T-cell (primary cell): ENCODE results near the gene PAH. TPM values are rescaled to one million over a fixed set of nuclear protein-coding genes. Genes with fewer than 3 reads are reported as not detected.

Source experiments
- ATAC-seq, 4 experiments: fragments of 200-7000 bp in 3 of 4; fragments of 150-1000 bp in 1 of 4; cut with Tn5 transposase; replicated peaks in 1 of 4; 1 replicate in 3 of 4; 2 replicates in 1 of 4; pipeline ENCODE4 v1.10.0; 2021; ENCODE audit warnings: moderate library complexity in 3 of 4, mild to moderate bottlenecking in 2 of 4, moderate number of reproducible peaks in 1 of 4
- CTCF ChIA-PET, 2 donors: fragments of 300-600 bp; sonication (Branson Sonifier 250); formaldehyde crosslinking; loops; one replicate each; lab custom pipeline; 2022; ENCODE audit warnings: antibody characterized with exemption in 2 of 2; lab: Charles Lee
- POLR2A ChIA-PET, 2 donors: fragments of 300-600 bp; sonication (Branson Sonifier 250); formaldehyde crosslinking; loops; one replicate each; lab custom pipeline; 2022; ENCODE audit warnings: antibody characterized with exemption in 2 of 2; lab: Charles Lee
- DNase-seq, 35 experiments: peaks; one replicate each; pipeline versions ENCODE4 v3.0.0 to v3.0.0-alpha.2; 2013 to 2023
- H3K27ac ChIP-seq: one replicate; pipeline ENCODE4 v1.5.1; 2013; ENCODE audit warnings: low read length
- H3K27me3 ChIP-seq, 2 experiments: replicated peaks in 1 of 2; 1 replicate in 1 of 2; 2 replicates in 1 of 2; pipeline versions ENCODE4 v1.6.1 to v1.7.0; 2013; ENCODE audit warnings: low read length in 1 of 2, mixed read lengths in 1 of 2; ENCODE audit not compliant: control insufficient read depth in 2 of 2, insufficient read depth in 2 of 2; ENCODE audit errors: extremely low read depth in 1 of 2
- H3K36me3 ChIP-seq, 2 donors: 1 replicate in 1 of 2; 2 replicates in 1 of 2; pipeline versions ENCODE4 v1.6.1 to v1.7.0; 2013; ENCODE audit warnings: low read length in 1 of 2; ENCODE audit not compliant: control insufficient read depth in 2 of 2, insufficient read depth in 1 of 2; ENCODE audit errors: extremely low read depth in 1 of 2
- H3K4me1 ChIP-seq, 2 experiments: 1 replicate in 1 of 2; 2 replicates in 1 of 2; pipeline versions ENCODE4 v1.6.1 to v1.7.0; 2013; ENCODE audit warnings: low read length in 2 of 2, mixed read lengths in 1 of 2; ENCODE audit not compliant: insufficient read depth in 2 of 2, control insufficient read depth in 1 of 2; ENCODE audit errors: extremely low read depth in 1 of 2
- H3K4me3 ChIP-seq, 2 donors: 1 replicate in 1 of 2; 2 replicates in 1 of 2; pipeline versions ENCODE4 v1.5.1 to v1.7.0; 2013; ENCODE audit warnings: mild to moderate bottlenecking in 2 of 2, low read length in 1 of 2, moderate library complexity in 1 of 2; ENCODE audit not compliant: control insufficient read depth in 1 of 2; ENCODE audit errors: extremely low read depth in 1 of 2
- H3K9me3 ChIP-seq: 2 replicates; pipeline ENCODE4 v1.7.0; 2013
- H3K27ac Mint-ChIP-seq, 2 donors: one replicate each; pipeline ENCODE4 v1.8.0; 2020 to 2021; ENCODE audit warnings: mild to moderate bottlenecking in 2 of 2, mixed read lengths in 2 of 2
- H3K27me3 Mint-ChIP-seq, 2 donors: one replicate each; pipeline ENCODE4 v1.8.0; 2021 to 2022; ENCODE audit warnings: mixed read lengths in 2 of 2
- H3K36me3 Mint-ChIP-seq: one replicate; pipeline ENCODE4 v1.8.0; 2021; ENCODE audit warnings: mixed read lengths
- H3K4me1 Mint-ChIP-seq, 3 donors: one replicate each; pipeline ENCODE4 v1.8.0; 2020 to 2022; ENCODE audit warnings: mixed read lengths in 3 of 3, mild to moderate bottlenecking in 1 of 3
- H3K4me3 Mint-ChIP-seq, 3 donors: one replicate each; pipeline ENCODE4 v1.8.0; 2020 to 2022; ENCODE audit warnings: mild to moderate bottlenecking in 3 of 3, mixed read lengths in 3 of 3, moderate library complexity in 3 of 3
- H3K9me3 Mint-ChIP-seq, 3 donors: one replicate each; pipeline ENCODE4 v1.8.0; 2020 to 2022; ENCODE audit warnings: mixed read lengths in 3 of 3
- WGBS: methylation state at CpG from one replicate; pipeline ENCODE4 v1.1.5; 2013; ENCODE audit warnings: missing lambda C conversion rate; ENCODE audit not compliant: insufficient coverage; 5-methylcytosine and 5-hydroxymethylcytosine counted together
- total RNA-seq, 35 experiments: library from RNA in 6 of 35; stranded (reverse) in 6 of 35; fragments of 120-200 nt in 1 of 35; gene quantifications; one replicate each; pipeline versions ENCODE4 v1.2.1 to v1.2.4 and lab custom pipeline; 2013 to 2026

PAH gene
- total RNA-seq (1 to 10 TPM in 1 of 5 donors, under 1 TPM in 2, not detected in 2; 0.30 to 2.0 (median 0.82) TPM), total RNA-seq (lab: John Stamatoyannopoulos, UW) (0 to 0.18 (median 0) reads per million in 29 experiments)
- 0.22 TPM for total RNA-seq (2013)

- H3K27ac ChIP-seq: no peak within 1 kb of the TSS
- no peaks in the 10 kb centered on the region for H3K36me3 ChIP-seq
- no peaks in the 10 kb centered on the region for H3K9me3 ChIP-seq
- 12% methylated on average over 23 of the region's 30 CpGs for WGBS
- CTCF ChIA-PET: interaction anchor here in 1 of 2 donors (0.6 kb wide), 1 partner anchor 10 kb away, joined by 6 read pairs; no protein-coding TSS in a partner anchor
- DNase-seq (peak in 14 of 35 experiments; percentile 0 to 26 (median 3)), ATAC-seq (peak; percentile 48 to 67 (median 64))
- Mint-ChIP-seq H3K27ac (no peak within 1 kb of the TSS), H3K9me3 (no peaks in the 10 kb centered on the region), H3K27me3 (peaks cover 5 to 30% of the 10 kb centered on the region in 2 donors), H3K36me3 (no peaks in the 10 kb centered on the region), H3K4me3 (peak within 1 kb of the TSS; percentile 68 to 74 (median 71)), H3K4me1 (peaks cover 5 to 10% (median 6%) of the 10 kb centered on the region in 3 donors)
- H3K4me1 ChIP-seq: peaks cover 0 to 5% of the 10 kb centered on the region in 2 experiments
- H3K27me3 ChIP-seq: peaks cover 2 to 8% of the 10 kb centered on the region in 2 experiments
- POLR2A ChIA-PET: no interaction called here
- peak within 1 kb of the TSS; percentile 42 to 44 for H3K4me3 ChIP-seq
Measured at GRCh38 chr12:102917026-102917787, at the start of gene PAH. PAH (minus strand) TSS chr12:102917244; CDS start chr12:102917130, 114 bp downstream.

GRCh38 chr12:102966200-102966863 lies 49.3 kb upstream of the PAH start:
- Histone ChIP-seq H3K27ac (no peak overlapping the region), H3K27me3 (peaks cover 22 to 40% of the 10 kb centered on the region in 2 experiments), H3K4me1 (peaks cover 0 to 10% of the 10 kb centered on the region in 2 experiments), H3K4me3 (no peak overlapping the region), H3K9me3 (no peaks in the 10 kb centered on the region), H3K36me3 (no peaks in the 10 kb centered on the region)
- Mint-ChIP-seq H3K4me1 (peaks cover 24 to 39% (median 24%) of the 10 kb centered on the region in 3 donors), H3K9me3 (peaks cover 0 to 4% (median 4%) of the 10 kb centered on the region in 3 donors), H3K27me3 (peaks cover 75 to 90% of the 10 kb centered on the region in 2 donors), H3K36me3 (no peaks in the 10 kb centered on the region), H3K4me3 (peak overlapping the region in 1 of 3 donors; percentile 73), H3K27ac (no peak overlapping the region)
- no peak for ATAC-seq
- no peak for DNase-seq
- WGBS: 26% methylated on average over 9 of the region's 12 CpGs
- ChIA-PET POLR2A (no interaction called here), CTCF (no interaction called here)

- POLR2A ChIA-PET: no interaction called here
- H3K27me3 ChIP-seq: peaks cover 29 to 41% of the 10 kb centered on the region in 2 experiments
- H3K9me3 ChIP-seq: no peaks in the 10 kb centered on the region
- ATAC-seq (peak in 1 of 4 experiments; percentile 19), DNase-seq (no peak)
- peak overlapping the region in 1 of 2 donors; percentile 7 for H3K4me3 ChIP-seq
- Mint-ChIP-seq H3K27me3 (peaks cover 82 to 90% of the 10 kb centered on the region in 2 donors), H3K4me3 (peak overlapping the region; percentile 60 to 73 (median 62)), H3K4me1 (peaks cover 25 to 39% (median 25%) of the 10 kb centered on the region in 3 donors), H3K9me3 (peaks cover 0 to 4% (median 4%) of the 10 kb centered on the region in 3 donors), H3K27ac (peak overlapping the region in 1 of 2 donors; percentile 29), H3K36me3 (no peaks in the 10 kb centered on the region)
- whole genome bisulfite sequencing: 8% methylated on average over 26 of the region's 38 CpGs
- CTCF ChIA-PET: no interaction called here
- H3K27ac ChIP-seq: no peak overlapping the region
- H3K4me1 ChIP-seq: peaks cover 0 to 10% of the 10 kb centered on the region in 2 experiments
- H3K36me3 ChIP-seq: no peaks in the 10 kb centered on the region
Measured at GRCh38 chr12:102965281-102966155, 48.5 kb upstream of the PAH start.

- CTCF ChIA-PET: interaction anchor here in 1 of 2 donors (0.7 kb wide), 1 partner anchor 586 kb away, joined by 3 read pairs; no protein-coding TSS in a partner anchor
- Mint-ChIP-seq H3K36me3 (no peaks in the 10 kb centered on the region), H3K27me3 (peaks cover 84 to 87% of the 10 kb centered on the region in 2 donors), H3K4me1 (peaks cover 25 to 39% (median 25%) of the 10 kb centered on the region in 3 donors), H3K9me3 (peaks cover 0 to 4% (median 4%) of the 10 kb centered on the region in 3 donors), H3K27ac (no peak overlapping the region), H3K4me3 (peak overlapping the region; percentile 60 to 73 (median 62))
- Histone ChIP-seq H3K4me3 (peak overlapping the region in 1 of 2 donors; percentile 7), H3K9me3 (no peaks in the 10 kb centered on the region), H3K27ac (no peak overlapping the region), H3K27me3 (peaks cover 33 to 41% of the 10 kb centered on the region in 2 experiments), H3K36me3 (no peaks in the 10 kb centered on the region), H3K4me1 (peaks cover 0 to 10% of the 10 kb centered on the region in 2 experiments)
- ATAC-seq (peak; percentile 37 to 64 (median 44)), DNase-seq (peak in 13 of 35 experiments; percentile 2 to 28 (median 8))
- 10% methylated on average over 18 of the region's 21 CpGs for WGBS
- POLR2A ChIA-PET: no interaction called here
Measured at GRCh38 chr12:102964872-102965271, 47.8 kb upstream of the PAH start.

- no peaks in the 10 kb centered on the region for H3K36me3 ChIP-seq
- H3K9me3 ChIP-seq: no peaks in the 10 kb centered on the region
- ChIA-PET POLR2A (no interaction called here), CTCF (no interaction called here)
- Mint-ChIP-seq H3K36me3 (no peaks in the 10 kb centered on the region), H3K27ac (peak overlapping the region in 1 of 2 donors; percentile 1), H3K4me1 (peaks cover 29 to 46% (median 31%) of the 10 kb centered on the region in 3 donors), H3K9me3 (peaks cover 0 to 4% (median 4%) of the 10 kb centered on the region in 3 donors), H3K4me3 (peak overlapping the region in 1 of 3 donors; percentile 22), H3K27me3 (peaks cover 91 to 93% of the 10 kb centered on the region in 2 donors)
- DNase-seq (no peak), ATAC-seq (no peak)
- peaks cover 0 to 10% of the 10 kb centered on the region in 2 experiments for H3K4me1 ChIP-seq
- no peak overlapping the region for H3K4me3 ChIP-seq
- H3K27me3 ChIP-seq: peaks cover 41 to 47% of the 10 kb centered on the region in 2 experiments
- WGBS: no CpG with 5 or more reads among the region's 4 CpGs
- H3K27ac ChIP-seq: no peak overlapping the region
Measured at GRCh38 chr12:102963796-102964195, 46.8 kb upstream of the PAH start.
